Central memory CD4-positive, alpha-beta T cell (primary cell): ENCODE measurements around the gene ABCC8.

Experiments
- DNase-seq: peaks from one replicate; pipeline ENCODE4 v3.0.0; 2022

Gene ABCC8

DNA sequence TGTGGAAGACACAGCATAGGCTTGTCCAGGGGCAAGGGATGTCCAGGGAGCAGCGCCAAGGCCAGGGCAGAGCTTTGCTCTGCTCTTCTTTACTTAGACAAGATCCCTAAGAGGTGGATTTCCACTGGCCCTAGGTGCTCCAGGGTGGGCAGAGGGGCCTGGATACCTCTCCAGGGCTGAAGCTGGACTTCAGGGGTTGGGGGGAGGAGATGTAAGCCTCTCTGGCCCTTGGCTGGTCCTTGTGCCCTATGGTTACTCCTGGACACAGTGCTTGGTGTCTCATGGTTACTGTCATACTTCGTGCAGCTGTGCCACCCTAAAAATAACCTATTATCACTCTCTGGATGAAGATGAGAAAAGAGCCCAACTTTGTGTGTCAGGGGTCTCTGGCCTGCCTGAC, 75.3 kb downstream of the ABCC8 start:
- no peak for DNase-seq

DNA sequence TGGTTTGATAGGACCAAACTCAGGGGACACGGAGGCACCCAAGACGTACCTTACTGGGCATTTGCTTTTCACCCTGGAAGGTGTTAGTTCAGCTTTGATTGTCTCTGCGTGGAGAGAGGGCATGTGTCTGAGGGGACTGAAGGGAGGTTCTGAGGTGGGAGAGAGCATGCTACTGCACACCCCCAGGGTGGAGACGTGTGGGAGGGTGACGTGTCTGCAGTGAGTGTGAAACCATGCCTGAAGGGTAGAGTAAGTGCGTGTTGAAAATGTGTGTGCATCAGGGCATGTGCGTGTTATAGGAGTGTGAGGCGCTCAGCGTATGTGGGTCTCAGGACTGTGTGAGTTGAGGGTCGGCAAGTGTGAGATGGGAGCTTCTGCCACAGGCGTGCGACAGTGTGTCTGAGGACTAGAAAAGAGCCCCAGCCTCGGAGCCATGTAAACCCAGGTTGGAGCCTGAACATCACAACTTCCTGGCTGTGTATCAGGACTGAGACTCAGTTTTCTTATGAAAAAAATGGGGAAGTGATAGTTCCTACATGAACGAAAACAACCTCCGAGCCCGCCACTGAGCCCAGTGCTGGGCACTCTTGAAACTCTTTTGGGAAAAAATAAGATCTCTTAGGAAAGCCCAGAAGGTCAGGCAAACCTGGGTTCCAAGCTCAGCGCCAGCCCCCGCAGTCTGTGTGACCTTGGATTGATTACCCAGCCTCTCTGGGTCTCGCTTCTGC, 76.4 kb downstream of the ABCC8 start:
- DNase-seq: no peak

DNA sequence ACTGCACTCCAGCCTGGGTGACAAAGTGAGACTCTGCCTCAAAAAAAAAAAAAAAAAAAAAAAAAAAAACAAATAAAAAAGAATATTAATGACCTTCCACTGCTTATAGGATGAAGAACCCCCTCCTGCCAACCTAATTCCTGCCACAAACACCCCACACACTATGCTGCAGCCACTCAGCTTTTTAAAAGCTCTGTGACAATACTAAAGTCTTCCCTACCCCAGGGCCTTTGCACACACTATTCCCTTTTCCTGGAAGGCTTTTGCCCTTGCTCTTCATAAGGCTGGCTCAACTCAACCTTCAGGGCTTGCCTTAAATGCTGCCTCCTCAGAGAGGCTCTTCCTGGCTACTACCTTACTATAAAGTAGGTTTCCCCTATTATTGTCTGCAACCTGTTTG, 77.4 kb downstream of the ABCC8 start:
- DNase-seq: no peak

DNA sequence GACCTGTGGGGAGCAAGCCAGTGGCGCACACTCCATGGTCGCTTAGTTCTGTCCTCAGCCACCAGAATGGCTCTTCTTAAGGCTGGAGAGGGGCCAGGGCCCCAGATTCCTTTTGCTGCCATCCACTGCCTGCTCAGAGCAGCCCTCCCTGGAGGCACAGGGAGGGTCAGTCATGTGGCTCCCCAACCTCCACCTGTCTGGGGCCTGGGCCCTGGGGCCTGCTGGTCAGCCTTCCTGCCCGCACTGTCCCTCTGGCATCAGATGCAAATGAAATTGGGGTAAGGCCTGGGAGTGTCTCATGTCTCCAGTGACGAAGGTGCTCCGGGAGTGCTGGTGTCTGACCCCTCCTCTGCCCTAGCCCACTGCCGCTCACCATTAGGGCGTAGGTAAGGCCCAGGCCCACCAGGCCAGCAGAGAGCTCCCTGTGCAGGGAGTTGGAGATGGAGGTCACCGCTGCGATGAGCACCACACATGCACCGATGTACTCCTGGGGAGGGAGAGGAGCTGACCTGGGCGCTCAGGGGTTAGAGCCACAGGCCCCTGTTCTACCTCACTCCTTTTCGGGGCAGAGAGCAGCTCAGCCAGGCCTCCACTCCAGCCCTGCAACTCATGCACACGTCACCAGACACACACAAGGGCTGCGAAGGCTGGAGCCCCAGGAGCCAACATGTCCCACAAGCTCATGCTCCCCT, 79.2 kb downstream of the ABCC8 start:
- DNase-seq: no peak

DNA sequence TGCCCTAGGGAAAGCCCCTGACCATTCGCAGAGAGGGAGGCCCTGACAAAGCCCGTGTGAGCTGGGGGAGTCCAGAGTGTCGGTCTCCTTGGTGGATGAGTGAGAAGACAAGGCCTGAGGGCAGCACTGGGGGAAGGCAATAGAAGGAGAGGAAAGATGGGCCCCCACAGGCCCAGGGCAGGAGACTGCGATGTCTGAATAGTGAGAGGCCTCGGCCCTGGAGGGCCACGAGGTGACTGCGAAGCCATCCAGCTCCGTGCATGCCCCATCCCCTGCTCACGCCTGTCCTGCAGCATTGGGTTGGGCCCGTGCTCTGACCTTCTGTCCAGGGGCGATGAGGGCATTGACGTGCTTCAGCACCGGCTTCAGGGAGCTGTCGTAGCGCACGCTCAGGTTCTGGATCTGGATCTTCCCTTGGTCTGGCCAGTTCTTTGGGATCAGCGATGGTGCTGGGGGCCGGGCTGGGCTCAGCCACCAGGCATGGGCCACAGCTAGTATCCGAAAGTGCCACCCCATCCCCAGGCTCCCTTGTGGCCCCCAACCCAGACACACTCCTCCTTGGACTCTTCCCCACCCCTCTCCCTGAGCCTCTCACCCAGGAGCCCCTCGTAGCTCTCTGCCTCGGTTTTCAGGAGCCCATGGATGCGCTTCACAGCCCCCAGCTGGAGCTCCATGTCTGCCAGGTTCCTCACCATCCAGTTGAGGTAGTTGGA, 79.9 kb downstream of the ABCC8 start:
- DNase-seq: no peak

DNA sequence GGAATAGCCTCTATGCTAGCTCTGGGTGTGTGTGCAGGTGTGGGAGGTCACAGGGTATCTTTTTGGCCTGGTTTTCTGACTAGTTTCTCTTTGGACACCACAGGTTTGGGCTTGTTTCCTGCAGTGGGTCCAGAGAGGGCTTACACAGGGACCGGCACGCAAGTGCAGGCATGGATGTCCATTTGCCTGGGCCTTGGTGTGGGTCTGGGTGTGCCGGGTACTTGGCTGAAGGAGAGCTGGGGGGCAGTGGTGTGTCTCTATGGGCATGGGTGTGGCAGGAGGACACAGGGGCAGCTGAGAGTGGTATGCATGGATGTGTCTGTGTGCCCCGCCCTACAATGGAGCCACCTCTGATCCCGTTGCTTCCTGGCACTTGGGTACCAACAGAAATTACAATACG, 80.7 kb downstream of the ABCC8 start:
- no peak for DNase-seq

DNA sequence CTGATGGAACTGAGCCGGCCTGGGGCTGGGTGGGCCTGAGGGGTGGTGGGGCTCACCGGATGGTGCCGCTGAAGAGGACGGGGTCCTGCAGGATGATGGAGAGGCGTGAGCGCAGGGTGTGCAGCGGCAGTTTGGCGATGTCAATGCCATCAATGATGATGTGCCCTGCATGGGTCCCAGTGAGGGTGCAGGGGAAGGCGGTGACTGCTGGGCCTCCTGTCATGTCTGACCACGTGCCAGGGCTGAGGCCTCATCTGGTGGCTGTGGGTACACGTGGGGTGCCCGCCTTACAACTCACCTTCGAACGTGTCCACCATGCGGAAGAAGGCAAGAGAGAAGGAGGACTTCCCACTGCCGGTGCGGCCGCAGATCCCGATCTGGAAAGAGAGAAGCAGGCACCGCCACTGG, 81.1 kb downstream of the ABCC8 start:
- no peak for DNase-seq

DNA sequence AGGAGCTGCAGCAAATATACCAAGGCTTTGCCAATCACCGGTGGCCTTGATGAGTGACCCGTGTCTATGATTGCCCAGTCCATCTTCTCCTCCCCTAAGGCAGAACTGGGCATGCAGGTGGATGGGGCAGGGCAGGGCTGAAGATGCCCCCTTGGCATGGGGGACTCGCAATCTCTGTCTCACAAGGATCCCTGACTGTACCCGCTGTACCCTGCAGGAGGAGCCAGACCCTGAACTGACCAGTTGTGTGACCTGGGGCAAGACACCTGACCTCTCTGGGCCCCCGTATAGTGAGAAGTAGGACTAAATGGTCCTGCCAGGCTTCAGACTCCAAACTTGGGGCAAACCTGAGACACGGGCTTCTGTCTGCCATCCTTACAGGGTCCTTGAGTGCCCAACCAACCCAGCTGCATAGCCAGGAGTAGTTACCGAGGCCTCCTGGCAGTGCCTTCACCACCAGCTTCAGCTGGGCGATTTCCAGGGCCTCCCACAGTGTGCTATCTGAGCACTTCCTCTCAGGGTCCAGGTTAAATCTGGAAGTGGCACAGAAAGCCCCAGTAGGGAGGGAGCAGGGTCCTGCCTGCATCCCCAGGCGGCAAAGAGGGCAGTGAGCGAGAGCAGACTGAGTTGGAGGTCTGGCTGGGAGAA, 81.8 kb downstream of the ABCC8 start:
- no peak for DNase-seq

DNA sequence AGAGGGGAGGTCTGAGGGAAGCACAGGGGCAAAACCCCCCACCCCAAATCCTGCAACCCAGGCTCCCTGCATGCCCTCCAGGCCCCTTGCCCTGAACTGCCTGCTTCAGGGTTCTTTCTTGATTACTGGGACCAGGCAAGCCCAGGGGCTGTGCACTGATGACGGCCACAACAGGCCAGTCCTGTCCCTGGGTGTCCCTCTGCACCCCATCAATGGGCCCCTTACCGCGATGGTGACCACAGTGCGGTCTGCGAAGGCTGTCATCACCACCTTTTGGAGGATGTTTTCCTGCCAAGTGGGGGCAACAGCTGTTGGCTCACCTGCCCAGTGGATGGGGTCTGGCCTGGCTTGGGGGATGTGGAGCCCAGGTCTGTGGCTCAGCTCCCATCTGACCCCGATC, 83.2 kb downstream of the ABCC8 start:
- no peak for DNase-seq

DNA sequence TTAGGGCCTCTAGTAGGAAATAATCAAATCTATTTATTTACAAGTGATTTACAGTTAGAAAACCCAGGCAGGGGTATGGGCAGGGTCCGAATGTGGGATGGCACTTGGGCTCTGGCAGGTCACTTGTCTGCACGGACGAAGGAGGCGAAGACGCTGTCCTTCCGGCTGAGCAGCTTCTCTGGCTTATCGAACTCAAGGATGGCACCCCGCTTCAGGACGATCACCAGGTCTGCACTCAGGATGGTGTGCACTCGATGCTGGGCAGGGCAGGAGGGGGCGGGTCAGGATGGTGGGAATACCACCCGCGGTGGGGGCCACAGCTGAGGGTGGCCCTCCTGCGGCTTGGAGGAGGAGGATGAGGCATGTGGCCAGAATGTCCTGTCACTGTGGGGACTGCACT, 83.8 kb downstream of the ABCC8 start:
- no peak for DNase-seq

DNA sequence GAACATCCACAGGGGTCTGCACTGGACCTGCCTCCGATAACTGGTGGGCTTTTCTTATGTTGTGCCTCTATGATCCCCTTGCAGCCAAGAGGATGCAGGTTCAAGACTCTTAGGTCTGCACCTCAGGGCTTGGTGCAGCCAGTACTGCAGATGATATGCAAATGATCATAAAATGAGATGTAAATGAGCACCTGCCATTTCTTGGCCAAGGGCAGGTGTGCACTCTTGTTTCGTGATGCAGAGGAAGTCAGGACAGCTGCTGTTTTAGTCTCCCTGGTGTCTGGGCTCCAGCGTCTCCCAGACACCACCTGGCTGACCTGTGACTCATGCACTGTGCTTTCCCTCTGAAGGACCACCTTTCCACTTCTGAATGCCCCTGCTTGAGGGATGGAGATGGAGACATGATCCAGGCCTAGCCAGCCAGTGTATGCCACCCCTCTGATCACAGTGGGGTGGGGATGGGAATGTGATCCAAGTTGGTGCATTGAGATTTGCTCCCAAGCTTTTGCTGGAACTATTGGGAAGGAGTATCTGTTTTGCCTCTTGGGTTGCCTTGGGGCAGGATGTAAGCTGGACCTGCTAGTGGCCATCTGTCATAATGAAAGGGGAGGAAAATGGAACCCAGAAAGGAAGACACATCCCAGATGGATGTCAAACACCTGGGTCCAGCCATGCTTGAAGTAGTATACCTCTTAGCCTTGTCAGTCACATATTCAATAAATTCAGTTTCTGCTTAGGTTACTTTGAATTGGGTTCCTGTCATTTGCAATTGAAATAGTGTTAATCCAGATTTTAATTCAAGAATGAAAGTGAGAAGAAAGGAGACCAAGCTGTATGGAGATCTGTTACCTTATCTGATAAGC, 84.9 kb downstream of the ABCC8 start:
- DNase-seq: no peak

DNA sequence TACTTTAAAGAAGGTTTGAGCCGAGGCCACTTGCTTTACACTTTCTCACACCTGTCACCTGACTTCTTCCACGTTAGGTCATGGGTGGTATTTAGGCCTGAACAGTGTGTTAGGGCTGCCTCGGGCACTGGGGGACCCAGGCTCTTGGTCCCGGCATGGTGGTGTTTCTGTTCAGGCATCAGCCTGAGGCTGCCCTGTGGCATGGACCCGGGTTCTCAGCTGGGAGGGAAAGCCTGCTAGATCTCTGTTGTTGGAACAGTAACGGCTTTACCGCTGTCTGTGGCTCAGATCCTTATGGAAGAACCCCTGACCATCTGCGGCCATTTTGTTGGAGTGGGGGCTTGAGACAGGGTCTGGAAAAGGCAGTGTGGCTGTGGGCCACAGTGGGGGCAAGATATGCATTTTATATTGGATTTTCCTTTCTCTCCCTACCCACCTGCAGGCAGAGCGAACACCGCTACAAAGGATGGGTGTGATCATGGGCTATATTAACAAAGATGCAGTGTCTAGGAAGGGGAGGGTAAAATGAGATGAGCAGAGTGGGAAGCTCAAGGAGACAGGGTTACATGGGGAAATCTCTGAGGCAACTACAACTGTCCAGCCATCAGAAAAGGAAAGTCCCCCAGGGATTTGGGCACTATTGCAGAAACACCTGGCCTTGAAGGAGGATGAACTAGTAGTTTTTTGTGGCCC, 86.5 kb downstream of the ABCC8 start:
- DNase-seq: no peak

DNA sequence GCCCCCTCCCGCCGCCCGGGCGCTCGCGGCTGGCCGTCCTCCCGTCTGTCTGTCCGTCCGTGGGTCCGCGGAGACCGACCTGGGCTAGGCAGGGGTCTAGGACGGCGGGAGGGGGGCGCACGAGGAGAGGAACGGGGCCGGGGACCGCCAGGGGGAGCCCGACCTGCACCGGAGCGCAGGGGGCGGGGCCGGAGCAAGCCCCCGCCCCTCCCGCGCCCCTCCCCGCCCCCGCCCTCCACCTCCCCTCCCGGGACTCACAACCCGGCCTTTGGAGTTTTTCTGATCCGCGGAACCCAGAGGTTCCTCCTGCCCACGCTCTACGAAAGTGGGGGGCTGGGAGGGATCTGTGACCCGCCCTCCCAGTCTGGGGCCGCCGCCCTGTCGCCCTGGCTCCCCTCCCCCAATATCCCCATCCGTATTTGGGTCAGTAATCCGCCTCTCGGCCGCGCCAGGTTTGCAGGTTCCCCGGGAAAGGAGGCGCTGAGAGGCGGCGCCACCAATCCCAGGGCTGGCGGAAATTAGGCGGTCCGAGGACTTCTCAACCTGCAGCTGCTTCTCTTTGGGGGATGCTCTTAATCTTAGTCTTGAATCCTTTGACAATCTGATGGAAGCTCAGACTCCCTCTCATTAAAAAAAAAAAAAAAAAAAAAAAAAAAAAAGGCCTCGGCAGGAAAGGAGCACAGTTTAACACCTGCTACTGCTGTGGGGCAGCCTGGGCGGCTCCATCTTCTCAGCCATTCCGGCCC, 87.3 kb downstream of the ABCC8 start:
- peak; percentile 71 for DNase-seq

DNA sequence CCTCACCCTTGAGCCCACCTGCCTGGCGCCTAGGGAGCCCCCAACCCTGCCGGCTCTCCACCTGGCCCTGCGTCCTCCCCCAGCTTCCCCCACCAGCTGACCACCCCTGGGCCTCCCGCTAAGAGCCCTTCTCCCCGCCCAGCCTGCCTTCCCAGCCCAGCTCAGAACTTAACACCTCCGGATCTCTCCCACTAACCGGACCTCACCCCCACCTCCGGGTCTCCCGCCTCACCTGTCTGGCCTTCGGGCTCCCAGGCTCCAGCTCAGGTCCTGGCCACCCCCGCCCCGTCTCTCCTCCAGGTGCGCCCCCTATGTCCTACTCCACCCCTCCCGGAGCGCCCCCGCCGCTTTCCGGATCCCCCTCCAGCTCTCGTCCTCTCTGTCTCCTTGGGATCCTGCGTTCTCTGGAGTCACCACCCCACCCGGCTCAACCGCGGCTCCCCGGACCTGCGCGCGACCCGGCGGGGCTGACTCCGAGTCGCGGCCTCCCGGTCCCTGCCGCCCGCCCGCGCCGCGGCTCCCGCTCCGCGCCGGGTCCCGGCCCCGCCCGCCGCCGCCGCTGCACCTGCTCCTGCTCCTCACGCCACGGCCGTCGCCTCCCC, 87.9 kb downstream of the ABCC8 start, which contains the start of gene KCNJ11:
Gene KCNJ11, minus strand, starts transcription at position 51 of the 602 bp plus-strand sequence. CDS start 568 bp downstream, outside the sequence.
- DNase-seq: no peak

DNA sequence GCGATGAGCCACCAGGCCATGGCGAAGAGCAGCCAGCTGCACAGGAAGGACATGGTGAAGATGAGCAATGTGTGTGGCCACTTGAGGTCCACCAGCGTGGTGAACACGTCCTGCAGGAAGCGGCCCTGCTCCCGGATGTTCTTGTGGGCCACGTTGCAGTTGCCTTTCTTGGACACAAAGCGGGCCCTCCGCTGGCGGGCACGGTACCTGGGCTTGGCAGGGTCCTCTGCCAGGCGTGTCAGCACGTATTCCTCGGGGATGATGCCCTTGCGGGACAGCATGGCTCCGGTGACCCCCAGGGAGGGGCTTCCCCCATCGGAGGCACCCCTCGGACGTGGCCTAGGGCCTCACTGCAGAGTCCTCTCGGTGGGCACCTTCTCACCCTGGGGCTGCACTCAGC, 88.8 kb downstream of the ABCC8 start:
- no peak for DNase-seq

DNA sequence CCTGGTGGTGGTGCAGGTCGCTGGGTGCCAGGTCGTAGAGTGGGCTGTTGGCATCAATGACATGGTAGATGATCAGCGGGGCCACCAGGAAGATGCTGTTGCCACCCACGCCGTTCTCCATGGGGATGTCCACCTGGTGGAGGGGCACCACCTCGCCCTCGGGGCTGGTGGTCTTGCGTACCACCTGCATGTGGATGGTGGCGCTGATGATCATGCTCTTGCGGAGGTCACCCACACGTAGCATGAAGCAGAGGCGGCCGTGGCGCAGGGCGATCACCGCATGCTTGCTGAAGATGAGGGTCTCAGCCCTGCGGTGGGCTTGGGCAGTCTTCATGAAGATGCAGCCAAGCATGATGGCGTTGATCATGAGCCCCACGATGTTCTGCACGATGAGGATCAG, 89.4 kb downstream of the ABCC8 start:
- DNase-seq: no peak

DNA sequence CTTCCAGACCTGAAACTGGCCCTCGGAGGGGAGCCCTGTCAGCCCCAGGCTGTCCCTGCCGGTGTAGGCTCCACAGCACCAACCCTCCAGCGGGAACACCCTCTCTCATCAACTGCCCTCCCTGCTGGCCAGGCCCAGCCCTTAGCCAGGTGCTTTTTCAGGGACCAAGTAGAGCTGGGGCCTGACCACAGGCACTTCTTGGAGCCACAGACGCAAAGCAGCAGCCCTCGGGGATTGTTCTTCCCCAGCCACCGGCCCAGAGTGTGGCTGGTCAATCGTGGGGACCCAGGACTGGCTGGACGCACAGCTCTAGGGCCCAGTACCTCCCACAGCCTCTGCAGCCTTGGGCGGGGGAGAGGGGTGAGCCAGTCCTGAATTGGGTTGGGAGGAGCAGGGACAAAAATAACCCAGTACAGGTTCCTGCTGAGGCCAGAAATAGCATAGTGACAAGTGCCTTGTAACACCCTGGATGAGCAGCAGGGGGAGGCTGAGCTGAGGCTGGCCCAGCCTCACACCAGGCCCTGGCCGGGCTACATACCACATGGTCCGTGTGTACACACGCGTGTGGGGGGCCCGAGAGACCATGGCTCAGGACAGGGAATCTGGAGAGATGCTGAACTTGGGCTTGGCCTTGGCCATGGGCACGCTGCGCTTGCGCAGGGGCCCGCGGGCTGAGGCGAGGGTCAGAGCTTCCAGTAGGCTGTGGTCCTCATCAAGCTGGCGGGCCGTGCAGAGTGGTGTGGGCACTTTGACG, 90.1 kb downstream of the ABCC8 start:
- DNase-seq: no peak

DNA sequence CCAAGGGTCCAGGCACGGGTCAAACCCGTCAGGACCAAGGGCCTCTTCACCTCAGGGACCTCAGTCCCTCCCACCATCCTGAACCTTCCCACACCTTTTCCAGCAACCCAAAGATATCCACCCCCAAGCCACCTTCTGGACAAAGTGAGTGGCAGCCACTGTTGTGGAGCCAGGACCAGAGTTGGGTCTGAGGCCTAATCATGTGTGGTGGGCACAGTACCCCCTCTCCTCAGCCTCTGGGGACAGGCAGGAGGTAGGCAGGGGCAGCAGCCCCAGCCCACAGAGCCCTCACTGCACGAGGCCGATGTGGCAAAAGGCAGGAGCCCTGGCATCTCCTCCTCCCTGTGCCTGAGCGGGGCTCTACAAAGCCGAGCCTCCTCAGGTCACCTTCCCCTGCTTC, 90.7 kb downstream of the ABCC8 start:
- no peak for DNase-seq

DNA sequence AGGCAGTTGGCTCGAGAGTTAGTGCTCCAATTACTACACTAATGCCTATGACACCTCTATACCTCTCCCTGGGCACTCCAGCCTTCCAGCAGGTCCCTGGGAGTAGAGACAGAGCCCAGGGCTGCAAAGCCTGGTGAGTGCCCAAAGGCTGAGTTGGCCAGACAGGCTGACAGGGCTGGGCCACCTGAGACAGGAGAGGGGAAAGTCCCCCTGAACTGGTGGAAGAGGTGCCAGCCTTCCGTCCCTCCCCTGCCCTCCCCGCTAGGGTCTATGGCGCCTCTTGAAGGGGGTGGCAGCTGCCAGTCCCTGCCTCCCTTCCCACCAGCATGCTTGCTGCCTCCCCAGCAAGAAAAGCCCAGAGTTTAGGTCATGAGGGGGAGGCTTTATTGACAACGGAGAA, 91.2 kb downstream of the ABCC8 start:
- DNase-seq: no peak

DNA sequence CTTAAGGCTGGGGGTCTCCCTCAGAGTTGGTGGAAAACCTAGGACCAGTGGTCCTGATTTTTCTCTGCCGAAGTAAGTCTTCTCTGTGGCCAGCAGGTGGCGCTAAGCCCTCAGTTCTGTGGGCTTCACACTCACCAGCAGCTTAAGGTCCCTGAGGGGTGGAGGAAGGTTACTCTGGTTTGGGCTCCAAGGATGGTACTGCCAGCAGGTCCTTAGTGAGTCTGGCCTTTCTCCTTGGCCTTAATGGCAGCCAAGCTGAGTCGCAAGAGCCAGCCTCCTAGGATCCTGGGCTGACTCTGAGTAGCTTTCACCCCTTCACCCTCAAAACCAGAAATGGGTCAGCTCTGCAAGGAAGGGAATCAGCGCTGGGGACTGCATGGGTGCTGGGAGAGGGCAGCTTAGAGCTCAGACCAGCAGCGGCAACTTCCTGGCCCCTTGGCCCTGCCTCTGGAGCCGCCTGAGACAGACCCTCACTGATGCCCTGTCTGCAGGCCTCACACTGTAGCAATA, 92.6 kb downstream of the ABCC8 start:
- peak; percentile 63 for DNase-seq
